HTERT RPE-1 (cell line): ENCODE measurements around the gene WNT16.
"Not testable (repeated sequence)": the region's sequence is repeated elsewhere in the genome, so short reads cannot be mapped to it uniquely, and the experiment has no call there.

Experiments used
- in situ Hi-C: fragments of 300-500 bp; cut with MboI; formaldehyde crosslinking; loops from 4 replicates; pipeline ENCODE4 v1.14.3; 2020; ENCODE audit warnings: low sequenced_read_pairs

The WNT16 gene

GRCh38 chr7:121328508-121329190, at the start of gene WNT16:
WNT16 (plus strand) TSS chr7:121329000; CDS start chr7:121329293, 293 bp downstream.
- in situ Hi-C loops, result no loop called here

GRCh38 chr7:121279060-121279620, 49.7 kb upstream of the WNT16 start:
- in situ Hi-C loops, result no loop called here

DNA sequence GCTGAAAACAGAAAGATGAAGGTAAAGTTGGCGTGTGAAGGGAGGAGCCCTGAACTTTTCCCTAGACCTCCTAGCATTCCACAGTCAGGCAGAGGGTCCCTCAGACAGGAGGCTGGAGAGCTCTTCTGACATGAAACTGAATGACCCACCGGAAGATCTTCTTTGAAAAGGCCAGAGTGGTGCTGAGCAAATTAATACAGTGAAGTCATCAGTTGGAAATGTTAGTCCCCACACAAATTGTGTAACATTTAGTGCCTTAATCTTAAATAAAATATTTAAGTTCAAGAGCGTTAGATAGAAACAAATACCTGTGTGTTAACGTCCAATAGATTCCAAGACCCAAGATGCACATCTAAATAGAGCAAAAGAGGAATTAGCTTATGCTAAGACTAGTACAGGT, 49.0 kb upstream of the WNT16 start:
- in situ Hi-C loops, result no loop called here

DNA sequence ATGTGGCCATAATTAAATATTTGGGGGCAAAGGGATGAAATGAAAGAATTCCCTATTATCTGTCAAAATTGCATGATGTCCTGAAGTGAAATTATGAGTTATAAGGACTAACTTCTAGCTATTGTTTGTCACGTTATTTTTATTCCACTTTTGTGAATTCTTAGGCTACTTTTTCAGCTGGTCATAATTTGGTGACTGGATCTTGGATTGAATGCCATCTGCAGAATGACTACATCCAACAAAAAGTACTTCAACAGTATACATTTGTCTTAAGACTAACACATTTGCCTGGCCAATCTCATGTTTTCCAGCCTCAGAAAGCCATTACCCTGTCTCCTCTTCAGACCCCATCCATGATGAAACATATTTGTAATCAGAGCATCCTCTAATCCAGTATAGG, 48.1 kb upstream of the WNT16 start:
- in situ Hi-C loops, result no loop called here

GRCh38 chr7:121282129-121282528, 46.7 kb upstream of the WNT16 start:
- in situ Hi-C loops, result no loop called here

- in situ Hi-C loops, result no loop called here
Measured at GRCh38 chr7:121285066-121285667, 43.6 kb upstream of the WNT16 start.

DNA sequence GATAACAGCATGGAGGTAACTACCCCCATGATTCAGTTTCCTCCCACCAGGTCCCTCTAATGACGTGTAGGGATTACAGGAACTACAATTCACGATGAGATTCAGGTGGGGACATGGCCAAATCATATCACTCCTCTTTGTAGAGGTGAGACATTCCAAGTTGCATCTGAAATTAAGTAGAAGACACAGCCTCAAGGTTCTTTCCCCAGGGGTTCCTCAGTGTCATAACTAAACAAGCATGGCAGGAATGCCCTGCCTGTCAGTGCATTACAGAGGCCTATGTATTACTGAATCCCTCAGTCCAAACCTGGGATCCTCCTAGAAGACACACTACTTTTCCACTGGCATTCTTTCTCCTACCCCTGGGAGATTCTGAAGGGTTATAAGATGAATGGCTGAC, 42.6 kb upstream of the WNT16 start:
- in situ Hi-C loops, result no loop called here

DNA sequence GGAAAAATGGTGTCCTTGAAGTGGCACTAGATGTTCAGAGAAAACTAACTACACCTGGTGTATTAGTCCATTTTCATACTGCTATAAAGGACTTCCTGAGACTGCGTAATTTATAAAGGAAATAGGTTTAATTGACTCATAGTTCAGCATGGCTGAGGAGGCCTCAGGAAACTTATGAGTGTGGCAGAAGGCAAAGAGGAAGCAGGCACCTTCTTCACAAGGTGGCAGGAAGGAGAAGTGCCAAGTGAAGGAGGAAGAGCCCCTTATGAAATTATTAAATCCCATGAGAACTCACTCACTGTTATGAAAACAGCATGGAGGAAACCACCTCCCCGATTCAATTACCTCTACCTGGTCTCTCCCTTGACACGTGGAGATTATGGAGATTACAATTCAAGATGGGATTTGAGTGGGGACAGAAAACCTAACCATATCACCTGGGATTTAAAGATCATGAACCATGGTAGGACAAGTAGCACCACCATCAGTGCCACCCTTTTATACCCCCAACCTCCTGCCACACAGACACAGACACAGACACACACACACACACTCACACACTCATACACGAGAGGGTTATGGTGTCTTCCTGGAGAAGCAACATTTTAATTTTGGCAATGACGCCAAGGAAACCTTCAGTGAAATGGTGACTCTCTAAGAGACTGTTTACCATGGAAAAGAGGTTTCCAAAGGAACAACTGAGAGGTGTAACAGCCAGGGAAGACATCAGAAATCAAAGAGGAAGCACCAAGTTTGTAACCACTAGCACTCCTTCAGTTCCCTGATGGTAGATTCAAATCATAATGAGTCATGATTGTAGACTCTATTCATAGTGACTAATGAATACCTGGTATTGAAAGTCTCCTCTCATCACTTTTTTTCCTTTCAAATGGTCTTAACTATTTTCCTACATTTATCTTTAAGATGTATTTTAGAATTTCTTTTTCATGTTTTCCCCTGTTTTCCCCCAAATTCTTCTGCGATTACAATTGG, 41.8 kb upstream of the WNT16 start:
- in situ Hi-C loops, result no loop called here

DNA sequence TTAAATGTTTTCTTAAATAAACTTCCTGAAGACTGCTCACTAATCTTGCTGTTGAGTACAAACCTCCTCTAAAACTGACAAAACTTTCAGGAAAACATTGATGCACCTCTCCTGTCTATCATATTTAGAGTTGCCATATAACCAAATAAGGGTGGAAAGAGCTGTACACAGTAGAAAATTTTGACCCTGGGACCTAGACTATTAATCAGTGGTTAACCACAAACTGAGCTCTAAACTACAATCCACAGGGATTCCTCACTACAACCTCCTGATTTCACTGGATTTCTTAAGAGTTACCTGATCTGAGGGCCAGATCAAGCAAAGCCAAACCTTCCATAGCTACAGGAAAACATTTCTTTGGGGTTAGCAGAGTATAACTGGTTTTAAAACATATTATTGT, 39.9 kb upstream of the WNT16 start:
- in situ Hi-C loops, result no loop called here

GRCh38 chr7:121289930-121290329, 38.9 kb upstream of the WNT16 start:
- in situ Hi-C loops, result not testable (repeated sequence)

GRCh38 chr7:121294448-121294992, 34.3 kb upstream of the WNT16 start:
- in situ Hi-C loops, result no loop called here

GRCh38 chr7:121297843-121298242, 31.0 kb upstream of the WNT16 start:
- in situ Hi-C loops, result no loop called here

GRCh38 chr7:121298831-121299239, 30.0 kb upstream of the WNT16 start:
- in situ Hi-C loops, result no loop called here

DNA sequence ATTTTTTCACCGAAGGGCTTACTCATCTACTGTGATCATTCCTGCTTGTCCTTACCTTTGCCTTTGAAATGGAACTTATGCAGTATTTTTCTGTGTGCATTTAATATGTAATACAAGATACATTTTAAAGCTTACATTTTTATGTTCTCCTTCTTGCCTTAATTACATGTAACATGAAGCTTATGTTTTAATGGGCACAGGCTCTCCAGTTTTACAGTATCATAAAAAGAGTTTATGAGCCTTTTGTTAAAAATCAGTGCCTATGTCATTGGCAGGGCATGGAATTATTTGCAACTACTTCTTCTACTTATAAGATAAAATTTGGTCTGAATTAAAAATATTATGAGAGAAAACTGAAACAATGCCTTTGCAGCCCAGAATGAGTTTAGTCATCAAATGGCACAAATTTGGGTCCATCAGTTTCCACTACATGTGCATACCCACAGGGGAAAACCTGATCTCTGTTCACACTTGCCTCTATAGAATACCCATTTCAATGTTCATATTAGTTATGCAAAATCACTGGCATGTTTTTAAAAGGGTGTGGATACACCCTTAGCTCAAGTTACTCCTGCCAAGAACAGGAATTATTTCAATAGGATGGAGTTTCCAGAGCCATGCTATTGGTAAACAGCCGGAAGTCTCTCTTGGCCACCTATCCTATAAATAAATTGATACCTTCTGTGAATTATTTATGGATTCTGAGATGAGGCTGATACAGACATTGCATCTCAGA, 27.9 kb upstream of the WNT16 start:
- in situ Hi-C loops, result no loop called here

DNA sequence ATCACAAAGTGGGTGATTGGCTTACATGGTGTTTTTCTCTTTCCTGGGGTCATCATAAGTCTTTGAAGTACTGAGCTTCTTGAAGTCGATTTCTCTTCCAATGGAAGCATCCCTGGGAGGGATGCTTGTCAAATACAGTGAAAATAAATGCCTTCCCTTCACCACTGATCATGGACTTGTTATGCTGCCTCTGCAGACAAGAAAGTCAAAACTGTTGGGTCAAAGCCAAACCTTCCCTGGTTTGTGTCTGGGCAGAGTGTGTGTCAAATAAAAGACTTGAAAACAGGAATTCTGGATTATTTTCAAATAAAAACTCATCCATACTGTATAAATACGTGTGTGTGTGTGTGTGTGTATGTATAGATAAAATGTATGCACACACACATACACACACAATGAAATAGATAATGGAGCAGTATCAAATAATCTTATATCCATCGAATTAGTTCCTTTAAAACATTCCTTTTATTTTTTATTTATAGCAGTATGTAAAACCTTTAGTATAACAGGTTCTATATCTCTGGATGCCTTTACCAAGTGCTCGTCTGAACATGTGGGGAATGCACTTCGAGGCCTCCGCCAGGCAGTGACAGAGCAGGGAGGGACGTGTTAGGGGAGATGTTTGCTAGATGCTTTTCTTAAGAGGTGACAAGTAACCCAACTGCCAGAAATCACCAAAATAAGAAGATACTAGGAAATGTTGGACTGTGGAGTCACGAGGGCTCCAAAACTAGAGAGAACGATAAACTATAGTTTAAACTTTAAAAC, 27.2 kb upstream of the WNT16 start:
- in situ Hi-C loops, result no loop called here

DNA sequence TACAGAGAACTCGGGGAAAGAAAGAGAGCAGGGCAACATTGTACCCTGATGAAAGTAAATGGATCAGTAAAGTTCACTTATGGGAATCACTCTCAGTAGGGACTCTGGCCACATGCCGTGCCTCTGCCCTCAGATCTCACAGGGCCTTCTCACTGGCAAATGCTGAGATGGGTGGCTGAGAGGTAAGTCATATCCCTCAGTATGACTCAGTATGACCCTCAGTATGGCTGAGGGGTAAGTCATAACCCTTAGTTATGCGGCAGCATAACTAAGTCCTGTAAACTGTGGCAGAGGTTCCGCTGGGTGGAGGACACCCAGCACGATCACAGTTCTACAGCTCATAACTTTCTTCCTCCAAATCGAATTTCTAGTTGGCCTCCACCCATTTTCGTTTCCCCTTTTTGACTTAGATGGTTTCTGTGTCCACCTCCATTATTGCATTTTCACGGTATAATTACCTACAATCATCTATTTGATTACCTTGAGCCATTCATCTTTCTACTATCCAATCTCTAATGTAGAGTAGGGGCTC, 26.5 kb upstream of the WNT16 start:
- in situ Hi-C loops, result no loop called here

DNA sequence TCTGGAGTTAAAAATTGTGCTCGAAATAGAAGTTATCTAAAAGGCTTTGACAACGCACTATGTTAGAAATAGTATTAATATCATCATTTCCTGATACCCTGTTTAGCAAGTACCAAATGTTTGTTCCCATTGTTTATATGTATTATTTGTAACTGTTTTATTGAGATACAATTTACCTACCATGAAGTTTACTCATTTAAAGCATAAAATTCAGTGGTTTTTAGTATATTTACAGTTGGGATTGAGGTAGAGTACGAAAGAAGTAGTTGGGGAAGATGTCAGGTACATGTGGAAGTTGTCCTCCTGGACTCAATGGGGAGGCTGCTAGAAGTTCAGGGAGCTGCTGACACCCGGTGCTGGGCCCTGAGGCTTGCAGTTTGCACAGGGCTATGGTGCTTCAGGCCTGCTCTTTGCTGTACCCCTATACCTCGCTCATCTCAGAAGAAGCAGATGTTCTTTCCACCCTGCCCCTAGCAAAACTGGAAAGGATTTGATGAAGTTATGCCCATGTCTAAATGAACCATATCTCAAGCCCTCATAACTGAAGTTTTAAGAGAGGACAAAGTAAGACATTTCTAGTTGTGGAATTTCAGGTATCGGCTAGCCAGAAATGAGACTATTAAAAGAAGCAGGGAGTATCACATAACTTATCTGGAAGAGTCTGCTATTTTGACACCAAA, 25.2 kb upstream of the WNT16 start:
- in situ Hi-C loops, result no loop called here

GRCh38 chr7:121304102-121304658, 24.6 kb upstream of the WNT16 start:
- in situ Hi-C loops, result no loop called here
